Lower leg skin (tissue), 4 donors: ENCODE measurements around the gene HRCT1. TPM values are rescaled to one million over a fixed set of nuclear protein-coding genes. Genes with fewer than 3 reads are reported as not detected.

ENCODE experiments used
- DNase-seq, 2 donors: peaks; one replicate each; pipeline ENCODE4 v3.0.0-alpha.2; 2019; ENCODE audit warnings: low spot score in 2 of 2
- H3K4me3 ChIP-seq: fragments of 200-600 bp; sonication (generic); 2 replicates; pipeline ENCODE4 v1.5.1; 2017; ENCODE audit warnings: mild to moderate bottlenecking, low read depth; ENCODE audit not compliant: poor library complexity, severe bottlenecking
- POLR2A ChIP-seq, 2 donors: fragments of 450-650 bp; IDR thresholded peaks; one replicate each; pipeline ENCODE4 v1.6.1; 2016 to 2017; ENCODE audit warnings: antibody characterized with exemption in 2 of 2, mild to moderate bottlenecking in 1 of 2, moderate library complexity in 1 of 2
- WGBS, 2 donors: methylation state at CpG; one replicate each; pipeline ENCODE4 v1.1.5; 2018; 5-methylcytosine and 5-hydroxymethylcytosine counted together
- intact Hi-C: fragments of 100-400 bp; cut with DNase I; formaldehyde crosslinking; loops from one replicate; pipeline ENCODE4 v1.15.0; 2023; ENCODE audit warnings: low total_unique reads
- total RNA-seq, 4 donors: library from RNA; depleted of rRNA; stranded (reverse); fragments of >200 nt; gene quantifications; one replicate each; pipeline ENCODE4 v1.1.0, GENCODE V29; 2016
- TF ChIP-seq, protein P1 (sequence below), 3 donors: fragments of 450-650 bp; IDR thresholded peaks; one replicate each; pipeline ENCODE4 v1.5.1; 2016; ENCODE audit warnings: antibody characterized with exemption in 3 of 3, mild to moderate bottlenecking in 3 of 3, moderate library complexity in 2 of 3

HRCT1 gene
- total RNA-seq, 4 donors from 2014 or later, result 1.1 to 5.7 (median 3.9) TPM

DNA sequence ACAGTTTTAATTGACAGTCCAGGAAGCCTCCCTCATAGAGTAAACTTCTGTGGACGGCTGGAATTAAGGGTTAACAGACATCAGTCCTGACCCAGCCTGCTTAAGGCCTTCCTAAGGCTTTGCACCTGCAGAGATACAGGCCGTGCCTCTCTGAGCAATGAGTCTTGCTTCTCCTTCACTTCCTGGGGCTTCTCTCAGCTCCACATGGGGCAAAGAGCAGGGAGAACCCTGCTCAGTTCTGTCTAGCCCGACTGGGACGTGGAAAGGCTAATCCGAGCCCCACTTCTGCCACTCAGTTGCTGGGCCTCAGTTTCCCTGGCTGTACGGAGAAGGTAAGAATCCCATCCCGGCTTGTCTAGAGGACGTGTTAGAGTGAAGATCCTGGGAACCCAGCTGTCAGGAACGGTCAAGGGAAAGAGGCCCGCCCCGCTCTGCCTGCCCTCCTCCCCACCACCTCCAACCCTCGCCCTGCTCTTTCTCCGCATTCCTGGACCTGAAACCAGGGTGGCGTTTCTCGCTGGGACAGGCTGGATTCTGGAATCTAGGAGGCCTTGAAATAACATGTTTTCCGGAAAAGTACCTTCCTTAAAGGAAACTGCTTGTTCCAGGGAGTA lies 9.8 kb downstream of the HRCT1 start:
- no peak overlapping the region for H3K4me3 ChIP-seq
- intact Hi-C loops, result no loop called here
- TF ChIP-seq, protein P1, sequence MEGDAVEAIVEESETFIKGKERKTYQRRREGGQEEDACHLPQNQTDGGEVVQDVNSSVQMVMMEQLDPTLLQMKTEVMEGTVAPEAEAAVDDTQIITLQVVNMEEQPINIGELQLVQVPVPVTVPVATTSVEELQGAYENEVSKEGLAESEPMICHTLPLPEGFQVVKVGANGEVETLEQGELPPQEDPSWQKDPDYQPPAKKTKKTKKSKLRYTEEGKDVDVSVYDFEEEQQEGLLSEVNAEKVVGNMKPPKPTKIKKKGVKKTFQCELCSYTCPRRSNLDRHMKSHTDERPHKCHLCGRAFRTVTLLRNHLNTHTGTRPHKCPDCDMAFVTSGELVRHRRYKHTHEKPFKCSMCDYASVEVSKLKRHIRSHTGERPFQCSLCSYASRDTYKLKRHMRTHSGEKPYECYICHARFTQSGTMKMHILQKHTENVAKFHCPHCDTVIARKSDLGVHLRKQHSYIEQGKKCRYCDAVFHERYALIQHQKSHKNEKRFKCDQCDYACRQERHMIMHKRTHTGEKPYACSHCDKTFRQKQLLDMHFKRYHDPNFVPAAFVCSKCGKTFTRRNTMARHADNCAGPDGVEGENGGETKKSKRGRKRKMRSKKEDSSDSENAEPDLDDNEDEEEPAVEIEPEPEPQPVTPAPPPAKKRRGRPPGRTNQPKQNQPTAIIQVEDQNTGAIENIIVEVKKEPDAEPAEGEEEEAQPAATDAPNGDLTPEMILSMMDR (IDR thresholded peaks at IDR 0.05), result no peak
- no peak for TF ChIP-seq POLR2A (IDR thresholded peaks at IDR 0.05)

DNA sequence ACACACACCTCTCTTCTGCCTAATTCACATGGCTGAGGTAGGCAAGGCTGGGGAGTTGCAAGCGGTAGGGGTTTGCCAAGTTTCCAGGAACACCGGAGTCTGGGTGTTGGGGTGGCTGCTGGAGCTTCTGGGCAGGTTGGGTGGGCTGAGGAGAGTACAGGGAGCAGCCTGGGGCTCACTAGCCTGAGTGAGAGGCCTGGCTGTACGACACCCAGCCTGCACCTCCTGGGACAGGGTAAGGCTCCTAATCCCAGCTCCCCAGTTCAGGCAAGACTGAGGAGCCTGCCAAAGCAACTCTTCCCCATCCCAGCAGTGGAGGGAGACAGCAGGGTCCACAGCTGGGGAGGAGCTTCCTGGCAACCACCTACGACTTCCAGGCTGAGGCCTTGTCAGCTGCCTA lies 11.3 kb downstream of the HRCT1 start:
- intact Hi-C loops, result no loop called here
- 79 to 87% methylated on average over 3 of the region's 4 CpGs for WGBS, 2 donors
- no peak for TF ChIP-seq POLR2A (IDR thresholded peaks at IDR 0.05)
- TF ChIP-seq, protein P1 (IDR thresholded peaks at IDR 0.05), result no peak
- no peak overlapping the region for H3K4me3 ChIP-seq
- no peak for DNase-seq

More for the DNA sequence above, 9.8 kb downstream of the HRCT1 start:
- no peak for DNase-seq
- 72 to 86% methylated on average over 16 of the region's 16 CpGs for WGBS, 2 donors

DNA sequence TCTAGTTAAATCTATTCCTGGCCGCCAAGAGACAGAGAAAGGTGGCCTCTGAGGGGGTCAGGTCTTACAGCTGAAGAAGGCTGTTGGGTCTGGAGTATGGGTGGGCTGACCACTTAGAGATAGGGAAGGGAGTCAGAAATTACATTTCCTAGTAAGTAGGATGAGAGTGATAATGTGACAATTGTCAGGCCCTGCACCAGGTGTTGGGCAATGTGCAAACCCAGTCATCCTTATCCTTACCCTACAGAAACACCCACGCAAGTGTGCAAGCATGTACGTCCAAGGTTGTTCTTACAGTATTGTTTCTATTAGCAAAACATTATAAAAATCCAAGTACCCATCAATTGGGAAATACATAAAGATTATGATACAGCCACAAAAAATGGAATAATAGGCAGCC lies 12.8 kb downstream of the HRCT1 start:
- DNase-seq, result no peak
- no peak overlapping the region for H3K4me3 ChIP-seq
- TF ChIP-seq POLR2A (IDR thresholded peaks at IDR 0.05), result no peak
- TF ChIP-seq, protein P1 (IDR thresholded peaks at IDR 0.05), result no peak
- WGBS, 2 donors, result 89 to 91% methylated on average over 3 of the region's 3 CpGs
- intact Hi-C loops, result no loop called here

DNA sequence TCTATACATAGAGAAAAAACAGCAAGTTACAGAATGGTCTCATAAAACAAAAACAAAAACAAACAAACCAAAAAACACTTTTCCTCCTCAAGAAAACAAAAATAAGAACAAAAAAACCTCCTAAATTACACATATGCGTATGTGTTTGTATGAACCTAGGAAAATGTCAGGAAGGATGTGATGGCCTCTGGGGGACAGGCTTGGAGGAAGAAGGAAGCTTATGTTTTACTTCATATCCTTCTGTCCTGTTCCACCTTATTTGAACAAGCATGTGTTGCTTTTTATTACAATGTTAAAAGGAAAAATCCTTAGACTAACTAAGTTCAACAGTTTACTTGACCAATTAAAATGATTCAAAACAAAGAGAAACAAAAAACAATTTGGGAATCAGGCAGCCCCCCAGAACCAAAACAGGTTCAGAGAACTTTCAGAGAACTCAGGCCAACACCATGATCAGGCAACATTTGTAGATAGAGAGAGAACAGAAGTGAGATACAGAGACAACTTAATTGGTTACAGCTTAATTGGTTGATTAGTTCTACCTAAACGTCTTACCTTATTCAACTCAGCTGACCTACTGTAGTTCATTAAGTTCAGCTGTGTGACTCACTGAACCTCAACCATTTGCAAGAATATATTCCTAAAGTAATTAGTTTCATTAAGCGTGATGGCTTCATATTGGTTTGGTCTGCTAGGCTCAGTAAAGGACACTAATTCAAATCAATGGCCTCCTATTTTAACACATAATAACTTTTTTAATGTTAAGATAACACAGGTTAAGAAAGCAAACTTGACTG lies 13.4 kb downstream of the HRCT1 start:
- no peak for DNase-seq
- WGBS, 2 donors, result 59 to 71% methylated on average over 3 of the region's 3 CpGs
- intact Hi-C loops, result no loop called here
- no peak for TF ChIP-seq POLR2A (IDR thresholded peaks at IDR 0.05)
- TF ChIP-seq, protein P1 (IDR thresholded peaks at IDR 0.05), result no peak
- H3K4me3 ChIP-seq, result no peak overlapping the region

DNA sequence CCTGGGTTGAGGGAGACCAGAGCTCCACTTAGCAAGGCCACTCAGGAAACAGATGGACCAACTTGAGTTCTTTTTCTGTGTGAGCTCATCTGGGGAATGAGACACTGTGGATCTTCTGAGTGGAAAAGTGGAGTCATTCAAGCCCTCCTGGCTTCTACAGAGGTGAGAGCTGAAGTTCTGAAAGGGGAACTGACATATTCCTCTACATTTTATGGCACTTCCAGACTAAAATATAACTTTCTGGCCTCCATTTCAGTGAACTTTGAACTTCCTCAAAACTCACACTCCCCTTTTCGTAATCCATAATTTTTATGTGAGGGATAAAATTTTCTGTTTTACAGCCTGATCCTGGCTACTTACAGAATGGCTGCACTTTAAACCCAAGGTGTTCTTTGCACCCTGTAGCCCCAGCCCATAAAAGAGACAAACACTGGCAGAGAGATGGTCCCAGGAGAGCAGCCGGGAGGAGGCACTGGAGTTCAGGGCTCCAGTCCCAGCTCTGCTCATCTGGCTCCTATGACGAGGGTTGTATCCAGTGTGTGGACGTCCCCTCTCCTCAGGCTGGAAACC lies 14.1 kb downstream of the HRCT1 start:
- WGBS, 2 donors, result 82 to 88% methylated on average over 4 of the region's 4 CpGs
- H3K4me3 ChIP-seq, result no peak overlapping the region
- intact Hi-C loops, result no loop called here
- no peak for TF ChIP-seq POLR2A (IDR thresholded peaks at IDR 0.05)
- TF ChIP-seq, protein P1 (IDR thresholded peaks at IDR 0.05), result no peak
- DNase-seq, result no peak
